Stimulated activated CD4-positive, alpha-beta T cell treated with anti-CD3 and anti-CD28 coated beads, Interleukin-1b, Interleukin-23, amount 100 ng/mL, for 48 hours (primary cell): ENCODE measurements around the gene ARHGAP27.

Source experiments
- DNase-seq: peaks from one replicate; pipeline ENCODE4 v3.0.0-alpha.2; 2020

Gene ARHGAP27

GRCh38 chr17:45430006-45430737, 2.5 kb downstream of the ARHGAP27 start:
- no peak for DNase-seq

- DNase-seq = no peak
Measured at GRCh38 chr17:45429339-45430005, 3.2 kb downstream of the ARHGAP27 start.

DNA sequence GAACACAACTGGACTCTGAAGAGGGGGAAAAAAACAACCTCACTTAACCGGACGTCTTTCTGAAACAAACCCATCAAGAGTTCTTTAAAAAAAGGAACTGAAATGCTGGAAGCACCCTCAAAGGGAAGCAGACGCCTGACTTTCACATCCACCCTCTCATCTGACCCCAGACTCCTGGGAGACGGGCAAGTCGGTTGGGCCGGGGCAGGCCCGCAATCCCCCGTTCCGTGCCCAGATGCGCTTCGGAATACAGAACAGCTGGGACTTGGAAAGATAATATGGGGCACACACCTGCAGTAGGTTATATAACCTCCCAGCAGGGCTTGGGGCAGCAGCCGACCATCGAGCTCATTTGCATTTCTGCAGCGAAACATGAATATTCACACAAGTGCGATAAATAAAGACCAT, 3.7 kb downstream of the ARHGAP27 start:
- DNase-seq = no peak

- peak; percentile 80 for DNase-seq
Measured at GRCh38 chr17:45428050-45428617, 4.5 kb downstream of the ARHGAP27 start.

GRCh38 chr17:45427181-45427835, 5.4 kb downstream of the ARHGAP27 start:
- DNase-seq = no peak

DNA sequence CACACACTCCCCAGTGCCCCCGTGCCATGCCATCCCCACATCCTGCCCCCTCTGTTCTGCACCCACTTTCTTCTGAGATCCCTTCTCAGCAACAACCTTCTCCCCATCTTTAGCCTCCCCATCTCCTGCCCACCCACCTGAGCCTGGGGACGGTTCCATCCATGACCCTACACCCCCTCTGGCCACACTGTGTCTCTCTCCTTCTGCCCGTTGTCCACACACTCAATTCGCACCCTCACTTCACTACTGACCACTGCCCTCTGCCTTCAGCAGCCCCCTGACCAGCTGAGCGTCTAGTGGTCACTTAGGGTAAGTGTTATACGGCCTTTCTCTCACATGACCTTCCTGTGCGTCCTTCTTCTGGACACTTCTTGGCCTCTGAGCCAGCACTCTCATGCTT, 6.1 kb downstream of the ARHGAP27 start:
- DNase-seq = no peak

DNA sequence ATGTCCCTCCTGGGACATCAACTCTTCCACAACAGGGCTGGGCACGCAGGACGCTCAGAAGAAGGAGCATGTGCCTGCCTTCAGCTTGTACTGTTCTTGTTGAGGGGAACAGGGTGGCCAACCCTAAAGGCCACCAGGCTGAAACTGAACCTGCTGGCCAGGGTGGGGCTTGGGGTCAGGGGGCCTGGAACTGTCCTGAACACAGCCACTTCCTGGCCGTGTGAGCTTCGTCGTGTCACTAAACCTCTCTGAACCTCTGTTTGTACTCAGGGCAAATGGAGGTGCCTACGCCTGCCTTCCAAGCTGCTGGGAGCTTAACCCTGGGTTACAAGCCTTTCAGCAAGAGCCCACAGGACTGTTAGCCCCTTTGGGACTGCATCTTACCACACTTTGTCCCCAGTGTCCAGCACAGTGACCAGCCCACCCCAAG, 6.7 kb downstream of the ARHGAP27 start:
- DNase-seq = no peak

DNA sequence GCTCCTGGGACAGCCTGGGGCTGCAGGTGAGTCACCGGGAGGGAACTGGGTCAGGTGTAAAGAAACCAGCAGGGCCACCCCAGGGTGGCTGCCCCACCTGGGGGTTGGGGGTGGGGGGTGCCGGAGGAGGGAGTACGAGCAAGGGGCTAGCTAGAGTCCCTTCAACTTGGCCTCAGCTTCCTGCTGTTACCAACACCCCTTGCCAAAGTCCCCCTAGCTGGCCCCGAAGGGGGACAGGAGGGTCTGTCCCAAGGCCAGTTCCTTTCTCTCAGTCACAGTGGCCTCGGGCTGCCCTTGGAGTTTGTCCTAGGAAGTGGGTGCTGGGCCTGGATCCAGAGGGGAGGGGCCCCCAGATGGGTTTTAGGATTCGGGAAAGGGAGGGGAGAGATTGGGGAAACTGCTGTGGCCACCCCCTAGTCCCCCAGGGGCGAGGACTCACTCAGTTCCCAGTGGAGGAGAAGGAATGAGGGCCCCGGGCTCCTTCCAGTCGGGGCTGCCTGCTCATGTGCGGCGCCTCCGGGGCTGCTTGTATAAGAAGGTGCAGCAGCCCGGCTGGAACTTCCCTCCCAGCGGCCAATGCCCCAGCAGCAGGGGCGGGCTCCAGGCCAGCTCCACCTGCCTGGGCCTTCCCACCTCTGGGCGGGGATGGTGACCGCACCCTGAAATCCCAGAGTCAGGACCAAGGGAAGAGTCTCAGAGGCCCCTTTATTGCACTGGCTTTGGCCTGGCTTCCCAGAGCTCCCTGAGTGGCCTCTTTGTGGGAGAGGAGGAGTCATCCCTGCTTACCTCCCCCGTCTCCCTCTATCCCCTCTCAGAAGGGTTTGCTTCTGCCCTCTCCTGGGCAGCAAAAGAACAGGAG, 7.3 kb downstream of the ARHGAP27 start:
- no peak for DNase-seq

DNA sequence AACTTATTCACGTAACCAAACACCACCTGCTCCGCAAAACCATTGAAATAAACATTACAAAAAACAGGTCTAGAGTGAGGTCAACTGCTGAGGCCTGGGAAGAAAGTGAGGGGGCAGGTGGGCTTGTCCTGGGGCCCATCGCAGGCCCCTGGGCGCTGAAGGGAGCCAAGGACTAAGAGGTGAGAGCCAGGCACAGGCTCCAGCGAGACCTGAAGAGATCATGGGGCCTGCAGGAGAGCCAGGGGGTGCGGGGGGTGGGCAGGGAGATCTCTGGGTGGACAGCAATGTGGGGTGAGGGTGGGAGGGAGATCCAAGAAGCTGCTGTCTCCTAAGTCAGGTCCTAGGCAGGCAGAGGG, 7.9 kb downstream of the ARHGAP27 start:
- DNase-seq = no peak

- no peak for DNase-seq
Measured at GRCh38 chr17:45423975-45424335, 8.7 kb downstream of the ARHGAP27 start.

DNA sequence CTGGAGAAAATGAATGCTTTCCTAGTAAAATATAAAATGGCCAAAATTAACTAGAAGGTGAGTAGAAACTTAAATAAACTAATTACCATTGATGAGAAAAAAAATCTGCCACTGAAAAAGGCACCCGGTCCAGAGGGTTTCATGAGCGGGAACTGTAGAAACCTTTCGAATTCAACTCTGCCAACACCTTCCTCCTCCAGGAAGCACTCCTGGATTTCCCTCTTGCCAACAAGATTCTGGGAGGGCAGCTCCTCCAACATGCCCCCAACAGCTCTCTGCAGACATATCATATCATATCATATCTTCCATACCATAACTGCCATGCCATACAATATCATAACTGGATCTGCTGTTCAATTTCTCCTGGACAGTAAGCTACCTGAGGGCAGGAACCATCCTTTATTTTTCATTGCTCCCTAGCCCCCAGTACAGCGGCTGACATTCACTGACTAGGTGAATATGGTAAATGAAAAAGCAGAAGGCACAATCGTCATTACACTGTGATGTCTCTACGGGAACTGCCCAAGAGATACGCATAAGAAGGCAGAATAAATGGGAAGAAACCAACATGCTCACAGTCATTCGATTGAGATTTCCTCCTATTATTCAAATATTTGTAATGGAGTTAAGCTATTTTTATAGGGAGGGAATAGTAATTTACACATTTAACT, 9.2 kb downstream of the ARHGAP27 start:
- no peak for DNase-seq

GRCh38 chr17:45414990-45415881, 17.4 kb downstream of the ARHGAP27 start:
- DNase-seq = no peak

GRCh38 chr17:45413498-45413923, 19.2 kb downstream of the ARHGAP27 start:
- DNase-seq = no peak

DNA sequence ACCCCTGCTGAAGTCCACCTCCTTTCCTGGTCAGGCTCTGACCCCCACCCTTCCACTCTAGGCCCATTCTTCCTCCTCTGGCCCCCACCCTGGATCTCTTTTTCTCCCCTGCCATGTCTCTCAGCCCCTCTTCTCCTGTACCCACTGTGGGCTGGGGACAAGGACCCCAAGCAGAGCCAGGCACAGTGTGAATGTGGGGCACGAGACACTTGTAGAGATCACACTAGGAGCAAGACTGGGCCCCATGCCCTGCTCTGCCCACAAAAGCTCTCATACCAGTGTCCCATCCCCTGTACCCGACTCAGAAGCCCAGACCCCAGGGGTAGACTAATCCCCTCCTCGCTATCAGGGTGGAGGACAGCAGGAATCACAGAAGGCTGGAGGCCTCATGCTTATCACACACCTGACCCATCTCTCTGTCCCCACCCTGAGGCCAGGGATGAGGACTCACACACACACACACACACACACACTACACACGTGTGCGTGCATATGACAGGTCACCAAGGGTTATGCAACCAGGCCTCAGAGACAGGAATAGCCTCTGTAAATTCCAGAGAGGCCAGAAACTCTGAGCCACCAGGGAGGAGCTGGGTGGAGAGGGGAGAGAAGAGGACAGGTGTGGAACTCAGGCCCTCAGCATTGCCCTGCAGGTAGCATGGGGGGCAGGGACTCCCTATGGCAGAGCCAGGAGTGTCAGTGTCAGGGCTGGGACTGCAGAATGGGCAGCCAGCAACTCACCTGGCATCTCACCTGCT, 21.1 kb downstream of the ARHGAP27 start:
- no peak for DNase-seq

DNA sequence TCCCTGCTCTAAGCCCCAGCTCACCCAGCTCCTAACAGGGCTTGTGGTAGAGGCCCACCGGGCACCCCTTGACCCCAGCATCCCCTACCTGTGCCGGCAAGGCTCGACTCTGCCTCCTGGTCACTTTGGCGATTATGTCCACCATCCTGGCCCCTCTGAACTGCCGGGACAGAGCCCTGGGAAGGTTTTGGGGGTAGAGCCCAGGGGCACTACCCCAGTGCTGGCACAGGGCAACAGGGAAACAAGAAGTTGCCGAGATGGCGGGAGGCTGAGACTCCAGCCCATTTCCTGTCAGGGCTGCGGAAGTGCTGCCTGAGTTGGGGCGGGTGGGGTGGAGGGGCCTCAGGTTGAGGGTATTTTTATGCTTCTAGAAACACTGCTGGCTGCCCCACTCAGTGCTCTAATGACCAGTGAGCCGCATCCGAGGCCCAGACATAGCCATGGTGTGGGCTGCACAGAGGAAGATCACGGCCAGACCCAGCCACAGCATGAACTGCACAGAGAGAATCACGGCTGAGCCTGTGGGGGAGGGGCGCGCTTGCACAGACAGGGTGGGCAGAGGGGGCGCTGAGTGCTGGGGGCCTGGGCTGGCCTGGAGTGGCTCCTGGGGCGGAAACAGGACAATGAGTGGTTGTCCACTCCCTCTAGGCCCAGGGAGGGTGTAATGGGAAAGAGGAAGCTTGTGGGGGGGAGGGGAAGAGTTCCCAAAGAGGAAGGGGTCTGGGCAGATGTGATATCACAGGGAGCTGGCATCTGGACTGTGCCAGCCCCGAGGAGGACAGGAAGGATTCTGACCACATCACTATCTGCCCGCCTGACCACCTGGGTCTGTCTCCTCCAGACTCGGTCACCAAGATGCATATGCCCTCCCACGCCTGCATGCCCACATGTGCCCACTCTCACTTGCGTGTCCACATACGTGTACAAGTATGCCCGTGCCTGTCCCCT, 22.3 kb downstream of the ARHGAP27 start:
- DNase-seq = peak; percentile 59

- no peak for DNase-seq
Measured at GRCh38 chr17:45409659-45410076, 23.0 kb downstream of the ARHGAP27 start.

DNA sequence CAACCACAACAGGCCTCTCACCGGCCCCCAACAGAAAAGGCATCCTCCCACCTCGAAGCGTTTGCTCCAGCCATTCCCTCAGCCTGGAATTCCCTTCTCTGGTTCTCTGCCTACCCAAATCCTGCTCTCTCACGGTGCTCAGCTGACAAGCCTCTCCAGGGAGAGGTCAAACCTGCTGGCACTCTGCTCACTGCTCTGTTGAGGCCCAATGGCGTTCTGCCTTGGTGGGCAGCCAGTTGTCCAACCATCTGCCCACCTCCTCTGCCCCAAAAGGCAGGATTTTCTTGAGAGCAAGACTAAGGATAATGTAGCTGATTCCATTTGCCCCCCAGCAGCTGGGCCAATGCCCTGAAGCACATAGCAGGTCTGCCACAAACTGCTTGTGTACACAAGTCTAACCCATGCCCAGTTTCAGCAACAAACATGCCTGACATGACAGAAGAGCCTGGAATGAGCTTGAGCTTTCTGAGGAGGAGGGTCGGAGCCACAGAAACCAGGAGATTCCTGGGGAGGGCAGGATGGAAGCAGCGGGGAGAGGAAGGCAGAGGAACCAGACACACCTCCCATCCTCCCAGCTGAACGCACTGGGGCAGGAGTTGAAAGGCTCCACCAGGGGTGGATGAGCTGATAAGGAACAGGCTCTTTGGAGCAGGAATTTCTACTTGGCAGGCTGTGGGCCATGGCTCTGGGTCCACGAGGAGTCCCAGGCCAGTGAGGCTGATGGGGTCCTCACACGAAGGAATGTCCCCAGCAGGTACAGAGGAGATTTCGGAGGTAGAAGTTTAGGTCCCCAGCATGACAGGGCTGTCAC, 23.9 kb downstream of the ARHGAP27 start:
- no peak for DNase-seq

GRCh38 chr17:45406107-45406506, 26.6 kb downstream of the ARHGAP27 start:
- no peak for DNase-seq
